NCI-H1930 (cell line): ENCODE measurements around the gene TOP1.

Experiments
- DNase-seq, 2 experiments: peaks; one replicate each; lab custom pipeline; 2025; lab: John Stamatoyannopoulos, UW

Gene TOP1

DNA sequence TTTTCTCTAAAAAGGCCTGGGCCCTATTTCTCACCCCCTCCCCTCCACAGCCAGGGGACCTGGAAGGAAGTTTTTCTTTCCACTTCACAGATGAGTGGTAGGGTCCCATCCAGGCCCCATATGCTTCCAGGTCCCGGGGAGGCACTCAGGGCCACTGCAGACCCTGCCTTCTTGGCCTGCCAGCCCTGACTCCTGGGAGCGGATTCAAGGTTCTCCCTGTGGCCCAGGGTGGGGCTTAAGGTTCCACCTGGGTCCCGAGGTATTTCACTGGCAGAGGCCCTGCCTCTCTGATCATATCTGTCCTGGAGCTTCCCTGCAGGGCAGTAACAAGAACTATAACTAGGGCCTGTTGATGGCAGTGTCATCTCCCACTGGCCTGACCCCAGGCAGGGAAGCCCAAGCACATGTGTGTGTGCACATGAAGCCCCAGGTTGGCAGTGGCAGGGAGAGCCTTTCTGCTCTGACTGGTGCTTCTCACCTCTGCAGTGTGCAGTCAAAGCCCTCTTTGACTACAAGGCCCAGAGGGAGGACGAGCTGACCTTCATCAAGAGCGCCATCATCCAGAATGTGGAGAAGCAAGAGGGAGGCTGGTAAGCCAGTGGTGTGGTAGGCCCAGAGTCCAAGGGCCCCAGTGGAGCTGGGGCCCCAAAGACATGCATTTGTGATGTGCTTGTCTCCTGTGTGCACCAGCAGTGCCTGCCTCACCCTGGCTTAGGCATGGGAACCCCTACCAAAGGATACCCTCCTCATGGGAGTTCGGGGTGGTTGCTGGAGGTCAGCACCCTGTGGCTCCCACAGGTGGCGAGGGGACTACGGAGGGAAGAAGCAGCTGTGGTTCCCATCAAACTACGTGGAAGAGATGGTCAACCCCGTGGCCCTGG is 139.9 kb downstream of the TOP1 start:
- DNase-seq, result no peak

DNA sequence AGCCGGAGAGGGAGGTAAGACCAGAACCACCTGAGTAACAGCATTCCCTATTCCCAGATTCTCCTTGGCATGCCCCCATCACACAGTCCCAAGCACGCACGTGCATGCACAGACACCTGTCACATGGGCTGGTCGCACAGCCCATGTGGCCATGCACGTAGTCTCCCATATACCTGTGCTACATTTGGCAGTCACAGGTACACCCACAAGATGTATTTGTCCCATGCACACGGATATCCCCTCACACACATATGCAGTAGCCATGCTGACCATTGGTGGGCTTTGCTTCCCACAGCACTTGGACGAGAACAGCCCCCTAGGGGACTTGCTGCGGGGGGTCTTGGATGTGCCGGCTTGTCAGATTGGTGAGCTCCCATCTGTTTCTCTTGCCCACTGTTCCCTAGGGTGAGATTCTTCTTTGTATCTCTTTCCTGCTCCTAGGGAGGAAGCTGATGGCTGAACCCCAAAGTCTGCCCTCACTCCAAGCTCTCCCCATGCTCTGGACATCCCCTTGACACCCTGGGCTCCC is 140.6 kb downstream of the TOP1 start:
- DNase-seq, result no peak

DNA sequence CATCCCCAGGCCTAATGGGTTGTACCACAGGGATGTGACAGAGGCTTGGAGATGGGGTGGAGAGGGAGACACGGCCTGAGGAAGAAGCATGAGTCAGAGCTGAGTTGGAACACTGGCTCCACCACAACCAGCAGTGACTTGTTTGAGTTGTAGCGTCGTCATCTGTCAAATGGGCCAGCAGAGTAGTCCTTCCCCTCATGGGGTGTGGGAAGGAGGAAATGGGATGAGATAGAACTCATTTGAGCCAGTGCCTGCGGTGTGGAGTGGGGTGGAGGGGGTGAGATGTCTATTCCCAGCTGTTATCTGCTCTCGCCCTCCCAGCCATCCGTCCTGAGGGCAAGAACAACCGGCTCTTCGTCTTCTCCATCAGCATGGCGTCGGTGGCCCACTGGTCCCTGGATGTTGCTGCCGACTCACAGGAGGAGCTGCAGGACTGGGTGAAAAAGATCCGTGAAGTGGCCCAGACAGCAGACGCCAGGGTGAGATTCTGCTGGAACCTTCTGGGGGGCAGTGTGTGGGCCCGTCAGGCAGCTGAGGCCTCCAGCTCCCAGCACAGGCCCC is 141.2 kb downstream of the TOP1 start:
- DNase-seq, result no peak

DNA sequence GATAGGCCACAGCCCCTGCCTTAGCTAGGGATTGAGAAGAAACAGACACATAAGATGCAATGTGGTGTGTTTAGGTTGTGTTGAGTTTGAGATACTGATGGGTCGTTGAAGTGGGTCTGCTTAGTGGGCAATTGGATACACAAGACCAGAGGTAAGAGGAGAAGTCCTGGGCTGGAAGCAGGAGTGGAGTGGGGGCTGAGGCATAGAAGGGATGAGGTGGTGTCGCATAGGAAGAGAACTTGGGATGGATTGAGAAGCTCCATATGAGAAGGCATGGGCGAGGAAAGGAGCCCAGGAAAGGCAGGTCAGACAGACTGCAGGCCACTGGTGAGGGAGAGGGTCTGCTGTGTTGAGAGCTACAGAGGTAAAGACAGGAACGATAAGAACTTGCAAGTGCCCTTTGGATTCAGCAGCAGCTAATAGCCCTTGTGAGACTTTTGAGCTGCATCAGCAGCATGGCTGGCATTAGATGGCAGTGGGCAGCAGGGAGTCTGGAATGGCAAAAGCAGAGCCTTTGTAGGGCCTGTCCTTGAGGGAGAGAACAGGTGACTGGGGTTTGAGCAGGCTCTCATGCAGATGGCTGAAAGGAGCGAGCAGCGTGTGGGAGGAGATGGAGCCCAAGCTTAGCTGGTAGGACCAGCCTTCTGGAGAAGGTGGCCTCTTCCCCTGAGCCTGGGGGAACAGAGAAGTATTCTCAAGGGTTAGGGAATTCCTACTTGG is 141.9 kb downstream of the TOP1 start:
- no peak for DNase-seq

DNA sequence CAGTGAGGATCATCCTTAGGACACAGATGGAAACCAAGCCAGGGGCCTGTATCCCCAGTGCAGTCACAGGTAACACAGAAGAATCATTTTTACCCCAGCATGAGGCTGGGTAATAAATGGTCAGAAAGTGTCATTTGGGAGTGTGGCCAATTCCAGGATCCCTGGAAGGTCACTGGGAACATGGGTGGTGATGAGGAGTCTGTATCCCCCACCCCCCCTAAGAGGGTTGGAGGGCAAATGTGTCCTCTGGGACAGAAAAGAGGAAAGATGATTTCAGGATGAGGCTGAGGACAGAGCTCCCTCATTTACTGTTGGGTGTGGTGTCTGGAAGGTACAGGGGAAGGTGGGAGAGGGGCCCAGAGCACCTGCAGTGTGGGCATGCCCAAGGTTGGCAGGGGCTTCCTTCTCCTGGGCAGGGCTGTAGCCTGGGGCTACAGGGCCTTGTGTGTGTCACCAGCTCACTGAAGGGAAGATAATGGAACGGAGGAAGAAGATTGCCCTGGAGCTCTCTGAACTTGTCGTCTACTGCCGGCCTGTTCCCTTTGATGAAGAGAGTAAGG is 143.2 kb downstream of the TOP1 start:
- DNase-seq, result no peak

DNA sequence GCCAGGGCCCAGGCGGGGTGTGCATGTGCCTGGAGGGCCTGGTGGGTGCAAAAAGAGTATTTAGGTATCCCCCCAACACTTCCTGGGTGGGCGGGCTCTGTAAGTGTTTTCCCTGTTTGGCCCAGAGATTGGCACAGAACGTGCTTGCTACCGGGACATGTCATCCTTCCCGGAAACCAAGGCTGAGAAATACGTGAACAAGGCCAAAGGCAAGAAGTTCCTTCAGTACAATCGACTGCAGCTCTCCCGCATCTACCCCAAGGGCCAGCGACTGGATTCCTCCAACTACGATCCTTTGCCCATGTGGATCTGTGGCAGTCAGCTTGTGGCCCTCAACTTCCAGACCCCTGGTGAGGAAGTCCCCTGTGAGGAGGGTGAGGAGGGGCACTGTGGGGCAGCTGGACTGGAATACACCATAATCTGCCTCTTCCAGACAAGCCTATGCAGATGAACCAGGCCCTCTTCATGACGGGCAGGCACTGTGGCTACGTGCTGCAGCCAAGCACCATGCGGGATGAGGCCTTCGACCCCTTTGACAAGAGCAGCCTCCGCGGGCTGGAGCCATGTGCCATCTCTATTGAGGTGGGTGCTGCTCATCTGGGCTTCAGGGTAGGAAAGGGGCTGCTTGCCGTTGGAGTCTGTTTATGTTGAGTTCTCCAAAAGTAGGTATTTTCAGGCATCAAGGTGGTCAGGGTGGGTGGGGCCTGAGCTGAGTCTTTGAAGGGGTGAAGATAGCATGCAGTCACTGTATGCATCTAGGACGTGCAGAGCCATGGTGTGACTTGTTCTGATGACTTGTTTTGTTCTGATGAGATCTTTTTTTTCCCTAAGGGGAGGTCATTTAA is 143.9 kb downstream of the TOP1 start:
- no peak for DNase-seq

DNA sequence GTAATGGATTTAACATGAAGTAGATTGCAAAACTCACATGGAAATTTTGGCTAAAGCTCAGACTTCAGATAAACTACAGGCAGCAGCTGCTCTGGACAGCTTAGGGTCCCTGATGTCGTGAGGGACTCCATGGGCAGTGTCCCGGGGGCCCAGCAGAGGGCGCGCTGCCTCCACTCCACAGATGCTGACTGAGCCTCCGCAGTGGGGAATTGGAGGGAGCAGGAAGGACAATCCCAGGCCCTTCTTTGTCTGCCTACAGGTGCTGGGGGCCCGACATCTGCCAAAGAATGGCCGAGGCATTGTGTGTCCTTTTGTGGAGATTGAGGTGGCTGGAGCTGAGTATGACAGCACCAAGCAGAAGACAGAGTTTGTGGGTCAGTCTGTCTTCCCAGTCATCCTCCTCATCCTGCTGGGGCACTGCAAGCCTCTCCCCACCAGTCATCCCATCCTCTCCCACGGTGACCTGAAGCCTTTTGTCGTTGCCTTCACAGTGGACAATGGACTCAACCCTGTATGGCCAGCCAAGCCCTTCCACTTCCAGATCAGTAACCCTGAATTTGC is 144.6 kb downstream of the TOP1 start:
- peak; percentile 20 to 55 for DNase-seq

DNA sequence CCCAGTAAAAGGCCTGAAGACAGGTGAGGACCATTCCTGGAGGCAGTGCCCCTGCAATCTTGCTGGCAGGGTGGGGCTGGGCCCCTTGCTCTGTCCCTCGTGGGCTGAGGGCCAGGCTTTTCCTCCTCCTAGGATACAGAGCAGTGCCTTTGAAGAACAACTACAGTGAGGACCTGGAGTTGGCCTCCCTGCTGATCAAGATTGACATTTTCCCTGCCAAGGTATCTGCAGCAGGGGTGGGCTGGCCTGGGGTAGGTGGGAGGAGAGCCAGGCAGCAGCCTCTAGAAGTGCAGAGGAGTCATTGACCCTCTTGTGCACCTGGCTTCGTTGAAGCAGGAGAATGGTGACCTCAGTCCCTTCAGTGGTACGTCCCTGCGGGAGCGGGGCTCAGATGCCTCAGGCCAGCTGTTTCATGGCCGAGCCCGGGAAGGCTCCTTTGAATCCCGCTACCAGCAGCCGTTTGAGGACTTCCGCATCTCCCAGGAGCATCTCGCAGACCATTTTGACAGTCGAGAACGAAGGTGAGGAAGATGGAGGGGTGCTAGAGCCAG is 145.2 kb downstream of the TOP1 start:
- DNase-seq, result no peak
